C1 segment of cervical spinal cord (tissue), 14 donors: ENCODE results near the gene ZNF444.
"Not testable (repeated sequence)": the region's sequence is repeated elsewhere in the genome, so short reads cannot be mapped to it uniquely, and the experiment has no call there.

ENCODE experiments used
- DNase-seq, 14 donors: peaks; one replicate each; lab custom pipeline; 2025; lab: John Stamatoyannopoulos, UW

Gene ZNF444

DNA sequence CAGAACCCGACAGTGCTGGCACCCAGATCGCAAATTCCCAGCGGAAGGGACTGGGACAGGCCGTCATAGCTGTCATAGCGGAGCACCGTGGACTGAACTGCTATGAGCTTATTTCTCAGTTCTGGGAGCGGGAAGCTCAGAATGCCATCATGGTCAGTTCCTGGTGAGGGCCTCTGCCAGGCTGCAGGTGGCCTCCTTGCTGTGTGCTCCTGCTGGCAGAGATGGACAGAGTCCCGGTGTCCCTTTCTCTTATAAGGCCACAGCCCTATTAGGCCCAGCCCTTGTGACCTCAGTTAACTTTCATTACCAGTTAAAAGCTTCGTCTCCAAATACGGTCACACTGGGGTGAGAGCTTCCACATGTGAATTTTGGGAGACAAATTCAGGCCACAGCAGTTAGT lies 4.6 kb downstream of the ZNF444 start:
- no peak for DNase-seq

DNA sequence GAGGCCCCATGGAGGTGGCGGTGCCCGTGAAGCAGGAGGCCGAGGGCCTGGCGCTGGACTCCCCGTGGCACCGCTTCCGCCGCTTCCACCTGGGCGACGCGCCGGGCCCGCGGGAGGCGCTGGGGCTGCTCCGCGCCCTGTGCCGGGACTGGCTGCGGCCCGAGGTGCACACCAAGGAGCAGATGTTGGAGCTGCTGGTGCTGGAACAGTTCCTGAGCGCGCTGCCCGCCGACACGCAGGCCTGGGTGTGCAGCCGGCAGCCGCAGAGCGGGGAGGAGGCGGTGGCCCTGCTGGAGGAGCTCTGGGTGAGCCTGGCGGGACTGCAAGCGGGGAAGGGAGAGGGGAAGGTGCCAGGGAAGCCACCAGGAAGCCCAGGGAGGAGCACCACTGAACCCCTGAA lies 5.8 kb downstream of the ZNF444 start:
- peak in 1 of 14 donors; percentile 26 for DNase-seq

DNA sequence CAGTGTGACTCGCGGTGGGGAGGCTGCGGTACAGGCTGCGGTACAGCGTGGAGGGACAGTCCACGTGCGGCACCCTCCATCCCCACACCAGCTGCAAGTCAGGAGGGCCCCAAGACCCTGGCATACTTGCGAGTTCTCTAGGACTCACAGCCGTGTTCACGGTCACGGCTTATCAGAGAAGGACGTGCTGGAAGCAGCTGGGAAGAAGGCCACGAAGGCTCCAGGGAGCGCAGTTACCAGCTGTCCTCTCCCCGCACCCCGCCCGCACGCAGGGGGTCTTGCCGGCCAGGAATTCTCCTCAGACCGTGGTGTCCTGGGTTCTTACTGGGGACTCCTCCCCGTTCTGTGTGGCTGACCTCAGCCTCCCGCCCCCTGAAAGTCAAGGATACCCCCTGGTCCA lies 6.2 kb downstream of the ZNF444 start:
- no peak for DNase-seq

DNA sequence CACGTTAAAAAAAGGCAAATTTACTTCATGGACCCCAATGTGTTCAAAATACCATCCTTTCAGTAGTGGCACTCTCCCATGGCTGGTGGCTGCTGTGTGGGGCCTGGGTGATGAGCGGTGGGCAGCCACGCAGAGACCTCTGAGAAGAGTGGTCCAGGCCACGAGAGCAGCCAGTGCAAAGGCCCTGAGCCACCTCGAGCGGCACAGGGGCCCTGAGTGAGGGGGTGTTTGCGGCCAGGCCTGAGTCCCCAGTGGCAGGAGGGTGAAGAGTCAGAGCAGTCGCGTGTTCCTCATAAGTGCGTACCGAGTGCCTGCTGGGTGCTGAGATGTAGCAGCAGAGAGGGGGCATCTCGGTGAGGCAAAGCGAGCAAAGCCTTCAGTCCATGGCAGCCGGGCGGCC lies 7.0 kb downstream of the ZNF444 start:
- DNase-seq: no peak

DNA sequence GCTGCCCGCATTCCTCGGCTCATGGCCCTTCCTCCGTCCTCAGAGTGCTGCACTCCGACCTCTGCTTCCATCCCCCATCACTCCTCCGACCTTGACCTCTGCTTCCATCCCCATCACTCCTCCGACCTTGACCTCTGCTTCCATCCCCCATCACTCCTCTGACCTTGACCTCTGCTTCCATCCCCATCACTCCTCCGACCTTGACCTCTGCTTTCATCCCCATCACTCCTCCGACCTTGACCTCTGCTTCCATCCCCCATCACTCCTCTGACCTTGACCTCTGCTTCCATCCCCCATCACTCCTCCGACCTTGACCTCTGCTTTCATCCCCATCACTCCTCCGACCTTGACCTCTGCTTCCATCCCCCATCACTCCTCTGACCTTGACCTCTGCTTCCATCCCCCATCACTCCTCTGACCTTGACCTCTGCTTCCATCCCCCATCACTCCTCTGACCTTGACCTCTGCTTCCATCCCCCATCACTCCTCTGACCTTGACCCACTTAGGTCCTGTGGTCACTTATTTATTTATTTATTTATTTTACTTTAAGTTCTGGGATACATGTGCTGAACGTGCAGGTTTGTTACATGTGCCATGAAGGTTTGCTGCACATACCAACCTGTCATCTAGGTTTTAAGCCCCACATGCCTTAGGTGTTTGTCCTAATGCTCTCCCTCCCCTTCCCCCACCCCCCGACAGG lies 8.0 kb downstream of the ZNF444 start:
- not testable (repeated sequence) for DNase-seq

DNA sequence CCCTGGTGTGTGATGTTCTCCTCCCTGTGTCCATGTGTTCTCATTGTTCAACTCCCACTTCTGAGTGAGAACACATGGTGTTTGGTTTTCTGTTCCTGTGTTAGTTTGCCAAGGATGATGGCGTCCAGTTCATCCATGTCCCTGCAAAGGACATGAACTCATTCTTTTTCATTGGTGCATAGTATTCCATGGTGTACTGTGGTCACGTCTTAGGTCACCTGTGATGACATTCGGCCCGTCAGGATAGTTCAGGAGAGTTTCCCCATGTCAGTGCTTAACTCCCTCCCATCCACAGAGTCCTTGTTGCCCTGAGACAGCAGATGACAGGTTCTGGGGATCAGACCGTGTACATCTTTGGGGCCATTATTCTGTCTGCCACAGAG lies 8.6 kb downstream of the ZNF444 start:
- DNase-seq: no peak

DNA sequence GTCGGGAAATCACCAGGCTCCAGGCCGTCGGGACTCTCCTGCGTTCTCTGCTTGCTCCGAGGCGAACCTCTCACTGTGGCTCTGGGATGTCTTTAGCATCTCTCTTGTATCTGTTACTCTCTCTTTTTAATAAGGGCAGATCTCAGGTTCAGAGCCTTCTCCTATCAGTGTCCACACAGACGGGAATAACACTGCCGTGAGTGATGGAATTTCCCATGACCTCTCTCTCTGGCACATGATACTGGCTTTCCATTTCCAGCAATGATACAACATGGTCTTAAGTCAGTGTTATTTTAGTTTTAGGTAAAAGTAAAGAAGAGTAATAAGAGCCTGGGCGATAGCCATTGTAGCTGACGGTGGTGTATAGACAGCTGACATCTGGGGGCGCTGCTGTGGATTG lies 9.3 kb downstream of the ZNF444 start:
- DNase-seq: no peak

DNA sequence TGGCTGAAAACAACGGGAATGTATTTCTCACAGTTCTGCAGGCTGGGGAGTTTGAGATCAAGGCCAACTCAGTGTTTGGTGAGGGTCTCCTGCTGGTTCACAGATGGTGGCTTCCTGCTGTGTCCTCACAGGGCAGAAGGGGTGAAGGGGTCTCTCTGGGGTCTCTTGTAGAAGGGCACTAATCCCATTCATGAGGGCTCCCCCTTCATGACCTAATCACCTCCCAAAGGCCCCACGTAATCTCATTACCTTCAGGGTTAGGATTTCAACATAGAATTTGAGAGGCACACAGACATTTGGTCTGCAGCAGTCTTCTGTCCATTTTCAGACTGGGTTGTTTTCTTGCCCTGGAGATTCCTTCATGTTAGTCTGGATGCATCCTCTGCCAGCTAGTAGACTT lies 11.6 kb downstream of the ZNF444 start:
- DNase-seq: no peak

DNA sequence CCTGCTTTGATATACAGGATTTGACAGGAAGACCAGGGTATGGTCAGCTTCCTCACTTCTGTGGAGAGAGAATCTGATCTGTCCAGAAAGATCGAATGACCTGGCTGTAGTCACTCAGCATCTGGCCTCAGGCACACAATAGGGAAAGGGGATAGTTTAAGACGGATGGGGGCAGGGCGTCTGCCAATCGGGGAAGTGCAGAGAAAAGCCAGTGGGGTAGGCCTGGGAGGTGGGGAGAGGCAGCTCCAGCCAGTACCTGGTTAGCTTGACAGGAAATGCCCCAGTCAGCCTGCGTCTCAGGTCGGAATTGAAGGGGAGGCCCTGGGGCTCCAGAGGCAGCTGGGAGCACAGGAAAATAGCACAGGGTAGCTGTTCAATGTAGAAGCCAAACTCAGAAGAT lies 12.4 kb downstream of the ZNF444 start:
- DNase-seq: no peak

DNA sequence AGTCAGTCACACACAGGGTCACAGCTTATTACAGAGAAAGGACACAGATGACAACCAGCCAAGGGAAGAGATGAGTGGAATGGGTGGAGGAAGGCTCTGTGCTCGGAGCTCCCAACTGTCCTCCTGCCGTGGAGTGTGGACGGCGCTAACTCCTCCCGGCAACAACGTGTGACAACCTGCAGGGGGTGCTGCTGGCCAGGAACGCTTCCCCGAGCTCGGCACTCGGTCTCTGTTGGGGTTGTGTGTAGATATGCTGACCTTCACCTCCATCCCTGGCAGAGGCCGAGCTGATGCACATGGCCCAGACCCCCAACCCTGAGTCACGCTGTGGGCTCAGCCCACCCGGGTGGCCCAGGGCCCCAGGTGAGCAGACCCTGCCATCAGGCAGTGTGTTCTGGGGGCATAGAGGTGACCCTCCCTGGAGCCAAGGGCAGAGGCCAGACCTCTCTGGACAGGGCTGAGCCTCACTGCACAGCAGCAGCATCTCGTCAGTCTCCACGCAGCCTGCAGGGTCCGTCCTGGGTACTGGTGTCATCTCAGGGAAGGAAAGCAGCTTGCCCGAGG lies 14.1 kb downstream of the ZNF444 start:
- no peak for DNase-seq

DNA sequence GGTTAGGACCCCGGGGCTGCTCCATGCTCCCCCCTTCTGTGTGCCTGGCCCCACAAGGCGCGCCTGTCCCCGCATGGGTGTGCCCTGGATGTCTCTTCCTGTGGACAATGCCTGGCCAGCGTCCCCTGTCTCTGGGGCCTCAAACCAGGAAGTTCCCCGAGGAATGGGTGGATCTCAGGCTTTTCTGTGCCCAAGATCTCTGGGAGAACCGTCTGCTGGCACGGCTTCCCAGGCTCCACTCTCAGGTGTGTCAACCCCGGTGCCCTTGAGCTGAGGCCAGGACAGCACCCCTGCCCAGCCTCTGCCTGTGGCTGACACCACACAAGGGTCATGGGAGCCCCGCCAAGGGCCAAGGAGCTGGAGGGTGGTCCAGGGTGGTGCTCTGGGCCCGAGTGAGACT lies 15.7 kb downstream of the ZNF444 start:
- no peak for DNase-seq

DNA sequence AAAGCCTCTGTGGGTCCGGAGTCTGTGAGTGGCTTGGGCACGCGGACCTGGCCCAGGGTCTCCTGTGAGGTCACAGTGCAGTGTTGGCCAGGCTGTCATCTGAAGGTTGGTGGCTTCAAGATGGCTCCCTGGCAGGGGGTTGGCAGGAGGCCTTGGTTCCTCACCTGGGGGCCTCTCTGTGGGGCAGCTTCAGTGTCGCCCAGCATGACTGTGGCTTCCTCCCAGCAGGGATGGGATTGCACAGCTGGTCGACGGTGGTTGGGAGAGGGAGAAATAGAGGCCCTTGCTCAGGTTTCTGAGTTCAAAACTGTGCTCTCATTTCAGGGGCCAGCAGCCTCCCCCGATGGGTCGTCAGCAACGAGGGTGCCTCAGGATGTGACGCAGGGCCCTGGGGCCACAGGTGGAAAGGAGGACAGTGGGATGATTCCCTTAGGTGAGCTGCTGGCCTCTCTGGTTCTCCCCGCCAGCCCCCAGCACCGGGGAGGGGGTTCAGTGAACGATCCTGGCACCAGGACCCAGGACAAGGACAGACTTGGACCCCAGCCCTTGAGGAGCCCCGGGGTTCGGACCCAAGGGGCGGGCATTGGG lies 17.2 kb downstream of the ZNF444 start:
- DNase-seq: no peak

DNA sequence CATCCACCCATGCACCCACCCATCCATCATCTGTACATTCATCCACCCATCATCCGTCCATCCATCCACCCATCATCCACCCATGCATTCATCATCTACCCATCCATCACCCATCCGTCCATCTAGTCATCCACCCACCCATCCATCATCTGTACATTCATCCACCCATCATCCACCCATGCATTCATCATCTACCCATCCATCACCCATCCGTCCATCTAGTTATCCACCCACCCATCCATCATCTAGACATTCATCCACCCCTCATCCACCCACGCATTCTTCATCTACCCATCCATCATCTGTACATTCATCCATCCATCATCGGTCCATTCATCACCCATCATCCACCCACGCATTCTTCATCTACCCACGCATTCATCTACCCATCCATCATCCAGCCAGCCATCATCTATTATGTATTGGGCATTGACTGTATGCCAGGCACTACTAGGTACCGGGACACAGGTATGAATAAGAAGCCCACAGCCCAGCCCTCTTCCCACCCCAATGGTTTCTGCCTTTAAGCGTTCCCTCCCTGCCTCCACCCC lies 18.0 kb downstream of the ZNF444 start:
- DNase-seq: no peak

DNA sequence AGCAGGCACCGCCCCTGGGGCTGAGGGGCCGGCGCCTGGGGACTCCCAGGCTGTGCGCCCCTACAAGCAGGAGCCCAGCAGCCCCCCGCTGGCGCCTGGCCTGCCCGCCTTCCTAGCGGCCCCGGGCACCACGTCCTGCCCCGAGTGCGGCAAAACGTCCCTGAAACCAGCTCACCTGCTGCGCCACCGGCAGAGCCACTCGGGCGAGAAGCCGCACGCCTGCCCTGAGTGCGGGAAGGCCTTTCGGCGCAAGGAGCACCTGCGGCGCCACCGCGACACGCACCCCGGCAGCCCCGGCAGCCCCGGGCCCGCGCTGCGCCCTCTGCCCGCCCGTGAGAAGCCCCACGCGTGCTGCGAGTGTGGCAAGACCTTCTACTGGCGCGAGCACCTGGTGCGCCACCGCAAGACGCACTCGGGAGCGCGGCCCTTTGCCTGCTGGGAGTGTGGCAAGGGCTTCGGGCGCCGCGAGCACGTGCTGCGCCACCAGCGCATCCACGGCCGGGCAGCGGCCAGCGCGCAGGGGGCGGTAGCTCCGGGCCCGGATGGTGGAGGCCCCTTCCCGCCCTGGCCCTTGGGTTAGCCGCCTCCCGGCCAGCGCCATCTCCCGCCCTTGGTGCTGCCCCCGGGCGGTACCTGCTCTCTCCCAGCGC lies 18.7 kb downstream of the ZNF444 start:
- no peak for DNase-seq

DNA sequence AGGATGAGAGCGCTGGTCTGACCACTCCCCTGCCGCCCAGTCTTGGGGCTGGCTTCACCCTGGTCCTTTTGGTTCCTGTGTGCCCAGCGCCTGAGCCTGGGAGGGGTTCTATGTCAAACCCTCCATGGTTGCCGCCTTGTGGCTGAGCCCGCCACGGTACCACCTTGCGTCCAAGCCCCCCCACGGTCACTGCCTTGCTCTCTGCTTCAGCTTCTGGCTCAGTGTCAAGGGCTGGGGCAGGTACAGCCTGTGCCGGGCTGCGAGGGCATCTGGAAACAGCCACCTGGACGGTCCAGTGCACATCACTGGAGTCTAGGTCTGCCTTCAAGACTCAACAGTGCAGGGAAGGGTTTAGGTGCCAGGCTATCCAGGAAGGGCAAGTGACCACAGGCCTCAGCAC lies 20.4 kb downstream of the ZNF444 start:
- DNase-seq: no peak

DNA sequence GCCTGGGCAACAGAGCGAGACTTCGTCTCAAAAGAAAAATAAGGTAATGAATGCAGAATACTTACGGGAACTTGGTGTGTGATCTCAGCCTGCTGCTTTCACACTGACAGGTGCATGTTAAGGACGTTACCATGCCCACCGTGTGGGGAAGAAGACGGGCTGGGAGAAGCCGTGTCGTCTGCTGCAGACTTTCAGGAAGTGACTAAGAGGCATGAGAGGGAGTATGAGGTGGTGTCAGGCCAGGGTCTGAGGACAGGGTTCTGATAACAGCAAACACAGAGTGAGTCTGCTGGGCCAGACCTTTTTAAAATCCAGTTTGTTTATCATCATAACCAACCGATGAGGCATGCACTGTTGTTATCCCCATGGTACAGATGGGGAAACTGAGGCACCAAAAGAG lies 21.2 kb downstream of the ZNF444 start:
- DNase-seq: no peak

DNA sequence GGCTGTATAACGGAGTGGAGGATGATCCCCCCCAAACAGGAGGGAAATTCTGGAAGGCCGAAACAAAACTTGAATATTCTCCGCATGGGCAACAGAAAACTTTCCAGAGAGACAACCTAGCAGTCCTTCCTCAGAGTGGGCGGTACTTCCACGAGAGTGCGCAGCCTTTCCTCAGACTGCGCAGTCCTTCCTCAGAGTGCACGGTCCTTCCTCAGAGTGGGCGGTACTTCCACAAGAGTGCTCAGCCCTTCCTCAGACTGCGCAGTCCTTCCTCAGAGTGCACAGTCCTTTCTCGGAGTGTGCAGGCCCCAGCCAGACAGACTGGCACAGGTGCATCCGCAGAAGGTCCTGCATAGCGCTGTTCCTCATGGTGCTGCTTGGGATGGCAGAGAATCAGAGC lies 22.0 kb downstream of the ZNF444 start:
- no peak for DNase-seq

DNA sequence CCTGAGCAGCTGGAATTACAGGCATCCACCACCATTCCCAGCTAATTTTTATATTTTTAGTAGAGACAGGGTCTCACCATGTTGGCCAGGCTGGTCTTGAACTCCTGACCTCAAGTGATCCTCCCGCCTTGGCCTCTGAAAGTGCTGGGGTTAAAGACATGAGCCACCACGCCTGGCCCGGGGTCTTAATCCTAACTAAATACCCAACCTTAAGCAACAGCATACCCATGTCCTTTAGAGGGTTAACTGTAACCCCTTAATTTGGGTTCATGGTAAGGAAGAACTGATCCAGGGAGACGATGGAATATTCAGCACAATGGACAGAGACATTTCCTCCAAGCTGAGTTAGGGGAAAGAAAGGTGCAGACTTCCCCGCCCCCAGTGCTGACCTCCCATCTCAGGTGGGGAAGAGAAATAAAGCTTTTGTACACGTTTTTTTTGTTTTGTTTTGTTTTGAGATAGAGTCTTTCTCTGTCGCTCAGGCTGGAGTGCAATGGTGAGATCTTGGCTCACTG lies 26.0 kb downstream of the ZNF444 start:
- no peak for DNase-seq

DNA sequence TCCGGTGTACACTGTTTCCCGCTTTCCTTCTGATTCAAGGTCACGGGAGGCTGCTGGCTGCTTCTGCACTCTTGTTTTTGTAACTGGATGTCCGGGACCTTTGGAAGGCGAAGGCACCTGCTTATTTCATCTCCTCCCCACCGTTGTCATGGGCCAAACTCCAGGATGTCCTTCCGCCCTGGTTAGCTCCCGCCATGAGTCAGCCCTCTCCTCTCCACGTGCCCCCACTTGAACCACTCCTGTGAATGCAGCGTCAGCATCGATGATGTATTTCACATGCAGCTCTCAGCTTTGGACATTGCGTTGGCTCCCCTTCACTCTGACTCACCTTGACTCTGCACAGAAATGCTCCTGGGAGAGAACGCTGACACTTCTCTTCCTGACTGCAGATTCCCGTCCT lies 29.2 kb downstream of the ZNF444 start:
- DNase-seq: no peak

DNA sequence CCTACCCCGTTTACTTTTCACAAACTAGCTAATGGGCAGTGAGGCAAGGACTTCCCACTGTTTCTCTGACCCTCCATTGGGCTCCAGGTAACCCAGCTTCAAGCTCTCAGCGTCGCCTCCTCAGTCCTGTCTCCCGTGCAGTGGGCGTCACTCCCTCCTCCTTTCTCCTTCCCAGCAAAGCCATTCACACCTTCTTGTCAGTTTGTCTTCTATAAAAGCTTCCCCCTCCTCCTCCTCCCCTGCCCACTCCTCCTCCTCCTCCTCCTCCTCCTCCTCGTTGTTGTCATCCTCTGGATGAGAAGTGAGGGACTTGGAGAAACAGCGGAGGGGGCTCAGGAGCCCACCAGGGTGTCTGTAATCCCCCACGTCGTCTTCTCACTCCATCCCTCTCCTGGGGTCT lies 33.0 kb downstream of the ZNF444 start:
- no peak for DNase-seq

DNA sequence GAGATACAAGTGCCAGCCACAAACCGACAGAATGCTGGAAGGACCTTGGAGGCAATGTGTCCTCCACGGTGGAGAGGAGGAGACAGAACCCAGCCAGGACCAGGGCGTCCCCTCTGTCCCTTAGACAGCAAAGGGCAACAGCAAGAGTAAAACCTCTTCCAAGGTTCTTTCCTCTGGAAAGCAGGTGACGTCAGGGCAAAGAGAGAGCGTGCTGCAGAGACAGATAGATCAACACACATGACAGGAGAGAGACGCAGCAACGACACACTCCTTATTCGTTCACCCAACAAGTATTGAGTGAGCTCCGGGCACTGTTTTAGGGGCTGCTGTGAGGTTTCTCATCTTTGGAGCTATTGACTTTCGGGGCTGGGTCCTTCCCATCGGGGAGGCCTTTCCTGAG lies 33.5 kb downstream of the ZNF444 start:
- no peak for DNase-seq

DNA sequence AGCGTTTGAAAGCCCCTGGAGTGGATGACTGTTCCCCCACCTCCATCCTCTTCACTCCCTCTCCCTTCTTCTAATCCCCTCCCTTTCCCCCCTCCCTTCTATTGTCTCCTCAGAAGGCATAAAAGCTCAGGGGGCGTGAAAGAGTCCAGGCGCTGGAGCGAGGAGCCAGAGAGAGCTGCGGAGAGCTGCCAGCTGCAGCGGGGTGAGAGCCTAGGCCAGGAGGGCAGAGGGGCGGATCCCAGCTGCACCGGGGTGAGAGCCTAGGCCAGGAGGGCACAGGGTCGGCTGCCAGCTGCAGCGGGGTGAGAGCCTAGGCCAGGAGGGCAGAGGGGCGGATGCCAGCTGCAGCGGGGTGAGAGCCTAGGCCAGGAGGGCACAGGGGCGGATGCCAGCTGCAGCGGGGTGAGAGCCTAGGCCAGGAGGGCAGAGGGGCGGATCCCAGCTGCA lies 34.8 kb downstream of the ZNF444 start, which contains the start of gene GALP:
Gene GALP, plus strand, starts transcription at position 148 of the 447 bp plus-strand sequence. CDS start 1,101 bp downstream, outside the sequence.
- DNase-seq: not testable (repeated sequence)
